Fibroblast of the aortic adventitia (primary cell): ENCODE results near the gene FREM3. TPM values are rescaled to one million over a fixed set of nuclear protein-coding genes. Genes with fewer than 3 reads are reported as not detected.
"Not testable (repeated sequence)": the region's sequence is repeated elsewhere in the genome, so short reads cannot be mapped to it uniquely, and the experiment has no call there.

Experiments
- DNase-seq: peaks from one replicate; pipeline ENCODE4 v3.0.0-alpha.2; 2010; ENCODE audit warnings: low read depth
- H3K4me3 ChIP-seq: 2 replicates; pipeline ENCODE4 v1.5.1; 2011; ENCODE audit warnings: low read depth, mild to moderate bottlenecking, control low read depth, low read length, moderate library complexity
- total RNA-seq: library from RNA; depleted of rRNA; stranded (reverse); fragments of >200 nt; gene quantifications from 2 replicates; pipeline ENCODE4 v1.2.3, GENCODE V29; 2012; ENCODE audit warnings: low replicate concordance
- TF ChIP-seq, protein P1 (sequence below): IDR thresholded peaks from 2 replicates; pipeline ENCODE4 v1.5.1; 2011; ENCODE audit warnings: mild to moderate bottlenecking, low read length, control low read depth, inconsistent platforms; ENCODE audit not compliant: insufficient read depth

The FREM3 gene
- total RNA-seq, 1 donor, result not detected

GRCh38 chr4:143538979-143539669 lies 161.4 kb downstream of the FREM3 start:
- TF ChIP-seq, protein P1, sequence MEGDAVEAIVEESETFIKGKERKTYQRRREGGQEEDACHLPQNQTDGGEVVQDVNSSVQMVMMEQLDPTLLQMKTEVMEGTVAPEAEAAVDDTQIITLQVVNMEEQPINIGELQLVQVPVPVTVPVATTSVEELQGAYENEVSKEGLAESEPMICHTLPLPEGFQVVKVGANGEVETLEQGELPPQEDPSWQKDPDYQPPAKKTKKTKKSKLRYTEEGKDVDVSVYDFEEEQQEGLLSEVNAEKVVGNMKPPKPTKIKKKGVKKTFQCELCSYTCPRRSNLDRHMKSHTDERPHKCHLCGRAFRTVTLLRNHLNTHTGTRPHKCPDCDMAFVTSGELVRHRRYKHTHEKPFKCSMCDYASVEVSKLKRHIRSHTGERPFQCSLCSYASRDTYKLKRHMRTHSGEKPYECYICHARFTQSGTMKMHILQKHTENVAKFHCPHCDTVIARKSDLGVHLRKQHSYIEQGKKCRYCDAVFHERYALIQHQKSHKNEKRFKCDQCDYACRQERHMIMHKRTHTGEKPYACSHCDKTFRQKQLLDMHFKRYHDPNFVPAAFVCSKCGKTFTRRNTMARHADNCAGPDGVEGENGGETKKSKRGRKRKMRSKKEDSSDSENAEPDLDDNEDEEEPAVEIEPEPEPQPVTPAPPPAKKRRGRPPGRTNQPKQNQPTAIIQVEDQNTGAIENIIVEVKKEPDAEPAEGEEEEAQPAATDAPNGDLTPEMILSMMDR, result no peak
- no peak for DNase-seq
- no peak overlapping the region for H3K4me3 ChIP-seq

- TF ChIP-seq, protein P1, result no peak
- peak; percentile 62 for DNase-seq
These were observed 168.5 kb downstream of the FREM3 start for GRCh38 chr4:143531788-143532491.

GRCh38 chr4:143531380-143531779 lies 169.1 kb downstream of the FREM3 start:
- DNase-seq, result peak; percentile 35
- no peak overlapping the region for H3K4me3 ChIP-seq
- TF ChIP-seq, protein P1, result peak; percentile 58

More at GRCh38 chr4:143531788-143532491, 168.5 kb downstream of the FREM3 start:
- H3K4me3 ChIP-seq, result no peak overlapping the region

DNA sequence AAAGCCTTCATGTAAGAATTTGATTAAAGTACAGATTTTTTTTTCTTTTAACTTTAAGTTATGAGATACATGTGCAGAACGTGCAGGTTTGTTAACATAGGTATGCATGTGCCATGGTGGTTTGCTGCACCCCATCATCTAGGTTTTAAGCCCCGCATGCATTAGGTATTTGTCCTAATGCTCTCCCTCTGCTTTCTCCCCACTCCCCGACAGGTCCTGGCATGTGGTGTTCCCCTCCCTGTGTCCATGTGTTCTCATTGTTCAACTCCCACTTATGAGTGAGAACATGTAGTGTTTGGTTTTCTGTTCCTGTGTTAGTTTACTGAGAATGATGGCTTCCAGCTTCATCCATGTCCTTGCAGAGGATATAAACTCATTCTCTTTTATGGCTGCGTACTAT lies 172.4 kb downstream of the FREM3 start:
- DNase-seq, H3K4me3 ChIP-seq: not testable (repeated sequence)

Other genes starting within 250 kb of the FREM3 start
- gene SMARCA5, start 187.0 kb downstream of the FREM3 start, total RNA-seq, result 47.4 and 53.6 TPM in 2 replicates
- gene GYPE, start 204.9 kb upstream of the FREM3 start, total RNA-seq, result 3.1 TPM in 1 of 2 replicates, not detected in the other